IPS DF 6.9 (cell line): ENCODE measurements around the gene GABPB1.

Source experiments
- DNase-seq: peaks from one replicate; pipeline ENCODE4 v3.0.0-alpha.2; 2013; ENCODE audit warnings: low read depth, low spot score
- H3K27ac ChIP-seq: one replicate; pipeline ENCODE4 v1.5.1; 2013; ENCODE audit warnings: low read length, control low read depth
- H3K27me3 ChIP-seq: 2 replicates; pipeline ENCODE4 v1.6.1; 2013; ENCODE audit warnings: mild to moderate bottlenecking, low read length; ENCODE audit not compliant: control insufficient read depth, insufficient read depth
- H3K36me3 ChIP-seq: 2 replicates; pipeline ENCODE4 v1.6.1; 2013; ENCODE audit warnings: low read length; ENCODE audit not compliant: control insufficient read depth, insufficient read depth
- H3K4me1 ChIP-seq: 2 replicates; pipeline ENCODE4 v1.6.1; 2013; ENCODE audit warnings: low read length; ENCODE audit not compliant: control insufficient read depth, insufficient read depth
- H3K4me3 ChIP-seq: 2 replicates; pipeline ENCODE4 v1.5.1; 2013; ENCODE audit warnings: mild to moderate bottlenecking, low read length
- H3K9me3 ChIP-seq: 2 replicates; pipeline ENCODE4 v1.6.1; 2013; ENCODE audit warnings: low read length, inconsistent platforms; ENCODE audit not compliant: control insufficient read depth, insufficient read depth
- WGBS: extraction: QIAGEN DNeasy Blood & Tissue Kit; methylation state at CpG from one replicate; pipeline ENCODE4 v1.1.7; 2013; ENCODE audit warnings: mixed read lengths, missing lambda C conversion rate; ENCODE audit not compliant: insufficient read length, insufficient coverage; 5-methylcytosine and 5-hydroxymethylcytosine counted together

The GABPB1 gene

DNA sequence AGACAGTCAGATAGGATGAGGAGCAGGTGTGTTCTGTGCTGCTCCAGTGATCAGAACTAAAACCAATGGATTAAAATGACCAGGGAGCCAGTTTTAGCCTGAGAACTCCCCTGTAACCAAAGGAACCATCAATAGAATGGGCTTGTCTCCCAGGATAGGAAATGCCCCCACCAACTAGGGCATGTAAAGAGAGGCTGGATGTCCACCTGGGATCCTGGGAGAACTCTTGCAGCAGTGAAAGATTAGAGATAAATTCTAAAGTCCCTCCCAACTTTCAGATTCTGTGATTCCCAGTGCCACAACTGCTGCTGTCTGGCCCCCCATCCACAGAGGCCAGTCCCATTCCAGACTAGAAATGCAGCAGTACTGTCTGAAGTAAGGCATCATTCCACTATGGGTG lies 123.2 kb downstream of the GABPB1 start:
- Histone ChIP-seq H3K27ac (no peak overlapping the region), H3K36me3 (no peaks in the 10 kb centered on the region), H3K4me3 (no peak overlapping the region), H3K27me3 (no peaks in the 10 kb centered on the region), H3K4me1 (no peaks in the 10 kb centered on the region), H3K9me3 (no peaks in the 10 kb centered on the region)
- no peak for DNase-seq

DNA sequence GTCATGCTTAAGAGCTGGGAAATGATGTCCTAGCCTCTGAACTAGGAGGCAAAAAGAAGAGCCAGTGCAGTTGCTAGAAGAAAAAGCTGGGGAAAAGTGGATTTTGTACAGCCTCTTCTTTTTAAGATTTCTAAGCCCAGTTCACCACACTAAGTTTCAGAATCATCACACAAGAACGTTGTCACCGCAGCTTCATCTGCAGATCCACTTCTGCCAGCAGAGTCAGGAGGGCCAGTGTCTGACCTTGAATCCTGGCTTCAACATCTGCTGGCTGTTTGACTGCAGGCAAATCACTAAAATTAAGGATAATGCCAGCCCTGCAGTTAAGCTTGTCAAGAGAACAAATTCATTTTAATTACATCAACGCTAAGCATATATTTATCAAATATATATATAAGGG lies 125.7 kb downstream of the GABPB1 start:
- no CpG with 5 or more reads among the region's 3 CpGs for WGBS
- DNase-seq: no peak
- no peaks in the 10 kb centered on the region for H3K9me3 ChIP-seq
- H3K27me3 ChIP-seq: no peaks in the 10 kb centered on the region
- no peaks in the 10 kb centered on the region for H3K4me1 ChIP-seq
- H3K27ac ChIP-seq: no peak overlapping the region
- no peaks in the 10 kb centered on the region for H3K36me3 ChIP-seq
- H3K4me3 ChIP-seq: no peak overlapping the region

- Histone ChIP-seq H3K36me3 (no peaks in the 10 kb centered on the region), H3K27me3 (no peaks in the 10 kb centered on the region), H3K4me1 (no peaks in the 10 kb centered on the region), H3K4me3 (no peak overlapping the region), H3K27ac (no peak overlapping the region), H3K9me3 (no peaks in the 10 kb centered on the region)
- DNase-seq: no peak
- no CpG with 5 or more reads among the region's 3 CpGs for WGBS
Observed at GRCh38 chr15:50228866-50229265, 126.1 kb downstream of the GABPB1 start.

DNA sequence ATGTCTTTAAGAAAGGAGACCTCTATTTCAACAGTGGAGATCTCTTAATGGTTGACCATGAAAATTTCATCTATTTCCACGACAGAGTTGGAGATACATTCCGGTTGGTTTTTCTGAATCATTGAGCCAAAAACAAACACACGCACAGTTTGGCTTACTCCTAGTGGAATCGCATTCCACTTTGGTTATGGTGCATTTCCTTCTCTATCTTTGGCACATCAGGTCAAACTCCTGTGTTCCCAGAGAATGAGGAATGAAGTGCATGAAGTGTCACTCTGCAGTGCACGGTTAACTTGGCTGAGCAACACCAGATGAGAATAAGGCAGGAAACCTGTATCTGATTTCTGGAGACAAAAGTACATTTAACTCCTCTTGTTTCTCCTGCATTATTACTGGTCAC lies 127.9 kb downstream of the GABPB1 start:
- no peak overlapping the region for H3K27ac ChIP-seq
- no peaks in the 10 kb centered on the region for H3K27me3 ChIP-seq
- WGBS: no CpG with 5 or more reads among the region's 5 CpGs
- H3K9me3 ChIP-seq: no peaks in the 10 kb centered on the region
- H3K36me3 ChIP-seq: no peaks in the 10 kb centered on the region
- H3K4me1 ChIP-seq: no peaks in the 10 kb centered on the region
- DNase-seq: no peak
- H3K4me3 ChIP-seq: no peak overlapping the region

GRCh38 chr15:50225938-50226337 lies 129.1 kb downstream of the GABPB1 start:
- WGBS: no CpG with 5 or more reads among the region's 3 CpGs
- Histone ChIP-seq H3K27me3 (no peaks in the 10 kb centered on the region), H3K9me3 (no peaks in the 10 kb centered on the region), H3K4me1 (no peaks in the 10 kb centered on the region), H3K4me3 (no peak overlapping the region), H3K36me3 (no peaks in the 10 kb centered on the region), H3K27ac (no peak overlapping the region)
- no peak for DNase-seq
